ENCODE results near the gene GRAPL.
"Not testable (repeated sequence)": the region's sequence is repeated elsewhere in the genome, so short reads cannot be mapped to it uniquely, and the experiment has no call there.

Gene GRAPL

GRCh38 chr17:19127148-19127980, at the start of gene GRAPL:
Gene GRAPL, plus strand, starts transcription at chr17:19127589. Its CDS starts 31 bp downstream, at chr17:19127620.
- not testable (repeated sequence) for DNase-seq

- not testable (repeated sequence) for DNase-seq
These were observed 38.3 kb upstream of the GRAPL start for GRCh38 chr17:19088804-19089685.

DNA sequence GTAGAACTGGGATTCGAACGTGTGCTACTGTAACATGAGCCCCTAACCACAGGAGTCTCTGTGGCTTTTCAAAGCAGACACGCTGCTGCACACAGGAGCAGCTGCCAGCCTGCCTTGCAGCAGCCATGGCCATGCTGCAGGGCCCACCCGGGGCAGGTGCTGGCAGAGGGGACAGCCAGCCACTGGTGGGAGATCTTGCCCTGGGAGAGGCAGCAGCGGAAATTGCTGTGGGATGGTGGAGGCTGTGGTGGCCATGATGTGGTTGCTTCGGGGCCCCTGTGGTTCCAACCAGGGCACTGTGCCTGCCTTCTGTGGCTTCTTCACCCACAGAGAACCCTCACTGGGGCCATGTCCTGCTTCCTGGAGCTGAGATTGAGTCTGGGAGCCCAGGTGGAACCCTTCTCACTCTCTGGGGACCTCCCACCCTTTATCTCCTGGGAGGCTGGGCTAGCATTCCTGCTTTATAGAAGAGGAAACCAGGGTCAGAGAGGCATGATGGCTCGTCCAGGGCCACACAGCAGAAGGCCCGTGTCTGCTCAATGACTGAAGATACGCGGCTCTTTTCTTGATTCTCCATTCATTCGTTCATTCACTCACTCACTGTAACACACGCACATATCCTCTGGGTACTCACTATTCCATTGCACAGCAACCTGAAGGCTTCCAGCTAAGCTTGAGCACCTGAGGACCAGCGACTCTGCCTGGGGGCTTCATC, 37.2 kb upstream of the GRAPL start:
- DNase-seq, result not testable (repeated sequence)

DNA sequence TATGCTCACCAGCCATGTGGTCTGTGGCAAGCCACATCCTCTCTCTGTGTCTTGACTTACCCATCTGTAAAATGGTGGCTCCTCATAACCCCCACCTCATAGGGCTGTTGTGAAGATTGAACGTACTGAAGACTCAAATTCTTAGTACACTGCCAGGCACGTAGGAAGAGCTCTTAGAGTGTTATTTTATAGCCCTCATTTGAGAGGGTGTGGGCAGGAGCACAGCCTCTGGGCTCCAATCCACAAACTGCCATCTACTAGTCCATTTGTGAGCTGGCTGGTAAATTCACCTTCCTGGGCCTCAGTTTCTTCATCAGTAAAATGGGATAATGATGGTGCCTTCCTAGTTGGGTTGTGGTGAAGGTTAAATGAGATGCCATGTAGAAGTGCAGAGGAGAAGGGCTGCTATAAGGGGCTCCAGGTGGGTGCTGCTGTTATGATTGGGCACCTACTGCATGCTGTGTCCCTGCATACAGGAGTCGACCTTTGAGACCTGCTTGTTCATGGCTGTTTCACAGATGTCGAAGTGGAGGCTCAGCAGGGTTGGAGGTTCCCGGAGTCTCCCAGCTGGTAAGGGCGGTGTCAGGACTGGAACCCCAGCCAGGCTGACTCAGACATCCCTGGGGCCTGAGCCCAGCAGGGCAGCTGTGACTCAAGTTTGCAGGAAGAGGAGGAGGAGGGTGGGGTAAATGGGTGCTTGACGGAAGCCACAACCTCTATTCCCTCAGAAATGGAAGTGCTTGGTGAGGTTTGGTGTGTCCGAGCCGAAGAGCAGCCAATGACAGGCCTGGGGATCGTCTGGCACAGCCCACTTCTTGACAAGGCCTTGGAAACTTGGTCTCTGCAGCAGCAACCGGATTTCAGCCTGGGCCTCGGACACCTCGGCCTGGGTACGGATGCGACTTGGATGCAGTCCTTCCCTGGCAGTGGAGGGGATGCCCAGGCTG, 34.4 kb upstream of the GRAPL start:
- not testable (repeated sequence) for DNase-seq

- DNase-seq, result not testable (repeated sequence)
These were observed 33.5 kb upstream of the GRAPL start for GRCh38 chr17:19093684-19094438.

DNA sequence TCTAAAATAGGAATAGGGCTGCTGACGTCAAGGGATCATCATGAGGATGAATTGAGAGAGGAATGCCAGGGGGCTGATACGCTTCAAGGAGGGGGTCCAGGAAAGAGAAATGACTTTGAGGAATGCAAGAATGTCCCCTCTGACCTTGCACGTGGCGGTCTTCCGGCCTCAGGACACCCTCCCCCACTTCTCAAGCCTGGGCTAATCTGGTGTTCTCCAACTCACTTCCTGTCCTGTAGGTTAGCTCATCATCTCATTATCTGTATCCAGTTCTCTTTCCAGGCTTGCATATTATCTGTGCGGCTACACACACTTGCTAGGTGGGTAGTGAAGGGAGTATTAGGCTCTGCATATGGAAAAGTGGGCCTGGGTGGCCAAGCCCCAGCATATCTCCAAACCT, 18.9 kb upstream of the GRAPL start:
- not testable (repeated sequence) for DNase-seq

DNA sequence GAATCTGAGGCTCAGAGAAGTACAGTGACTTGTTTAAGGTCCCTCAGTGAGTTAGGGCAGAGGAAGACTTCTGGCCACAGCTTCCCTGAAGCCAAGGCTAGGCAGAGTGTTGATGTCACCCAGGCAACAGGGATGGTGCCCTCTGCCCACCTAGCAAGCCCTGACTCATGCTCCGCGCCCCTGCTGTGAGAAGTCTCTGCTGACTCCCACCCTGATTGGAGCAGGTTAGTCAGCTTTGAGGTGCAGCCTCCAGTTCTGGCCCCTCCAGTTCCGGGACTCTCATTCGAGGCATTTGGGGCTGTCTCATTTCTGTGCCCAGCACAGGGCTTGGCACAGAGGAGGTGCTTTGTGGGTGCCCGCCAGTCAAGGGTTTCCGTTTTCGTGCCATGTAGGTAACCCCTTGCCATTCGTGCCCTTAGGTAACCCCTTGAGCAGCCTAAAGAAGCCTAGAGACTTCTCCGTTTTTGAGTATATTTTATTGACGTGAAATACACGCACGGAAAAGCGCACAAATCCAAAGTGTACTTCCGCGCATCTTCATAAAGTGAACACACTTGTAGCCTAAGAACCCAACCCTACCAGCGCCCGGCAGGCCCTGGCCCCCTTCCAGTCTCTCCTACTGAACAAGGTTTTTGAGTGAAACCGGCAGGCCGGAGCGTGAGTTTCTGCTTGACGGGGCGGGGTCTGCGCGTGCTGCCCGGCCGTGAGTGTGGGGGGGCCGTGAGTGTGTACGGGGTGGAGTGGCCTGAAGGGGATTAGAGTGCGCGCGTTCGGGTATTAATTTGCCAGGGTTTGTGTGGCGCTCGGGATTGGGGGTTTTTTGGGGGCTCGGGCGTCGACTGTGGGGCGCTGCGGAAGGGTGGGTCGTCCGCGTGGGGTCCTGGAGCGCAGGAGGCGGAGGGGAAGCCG, 16.9 kb upstream of the GRAPL start:
- not testable (repeated sequence) for DNase-seq

DNA sequence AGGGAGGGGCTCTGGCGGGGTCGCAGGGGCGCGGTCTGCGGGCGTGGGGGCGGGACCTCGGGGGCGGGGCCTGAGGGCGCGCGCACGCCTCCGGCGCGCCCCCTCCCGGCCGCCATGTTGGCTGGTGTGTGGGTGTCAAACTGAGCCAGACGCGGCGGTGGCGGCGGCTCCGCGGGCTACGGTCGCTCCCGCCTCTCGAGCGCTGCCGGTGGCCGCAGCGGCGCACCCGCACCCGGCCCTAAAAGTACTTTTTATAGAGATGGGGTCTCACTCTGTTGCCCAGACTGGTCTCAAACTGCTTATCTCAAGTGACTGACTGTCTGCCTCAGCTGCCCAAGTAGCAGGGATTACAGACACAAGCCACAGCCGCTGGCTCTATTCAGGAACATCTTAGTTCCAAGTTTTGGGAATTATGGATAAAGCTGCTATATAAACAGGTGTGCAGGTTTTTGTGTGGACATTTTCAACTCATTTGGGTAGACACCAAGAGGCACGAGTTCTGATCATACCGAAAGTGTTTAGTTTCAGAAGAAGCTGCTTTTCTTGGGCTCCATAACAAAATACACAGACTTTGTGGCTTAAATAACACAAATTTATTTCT, 16.2 kb upstream of the GRAPL start:
- not testable (repeated sequence) for DNase-seq

DNA sequence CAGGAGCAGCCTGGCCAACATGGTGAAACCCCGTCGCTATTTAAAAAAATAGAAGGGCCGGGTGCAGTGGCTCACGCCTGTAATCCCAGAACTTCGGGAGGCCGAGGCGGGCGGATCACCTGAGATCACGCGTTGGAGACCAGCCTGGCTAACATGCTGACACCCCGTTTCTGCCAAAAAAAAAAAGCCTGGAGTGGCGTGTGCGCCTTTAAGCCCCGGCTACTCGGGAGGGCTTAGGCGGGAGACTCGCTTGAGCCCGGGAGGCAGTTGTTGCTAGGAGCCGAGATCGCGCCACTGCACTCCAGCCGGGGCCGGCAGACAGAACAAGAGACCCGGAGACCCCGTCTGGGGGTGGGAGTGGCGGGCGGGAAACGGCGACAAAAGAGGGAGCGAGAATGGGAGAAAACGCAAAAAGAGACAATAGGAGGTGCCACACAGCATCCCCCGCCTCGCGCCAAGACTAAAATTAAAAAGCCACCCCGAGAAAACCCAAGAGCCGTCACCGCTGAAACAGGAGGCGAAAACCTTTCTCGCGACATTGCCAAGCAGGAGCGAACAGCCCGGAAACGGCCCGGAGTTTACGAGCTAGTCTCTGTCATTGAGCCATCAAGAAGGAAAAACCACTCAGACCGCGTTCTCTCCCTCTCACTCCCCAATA, 15.5 kb upstream of the GRAPL start:
- not testable (repeated sequence) for DNase-seq

- not testable (repeated sequence) for DNase-seq
These were observed 14.9 kb upstream of the GRAPL start for GRCh38 chr17:19112459-19112826.

- DNase-seq, result not testable (repeated sequence)
These were observed 8.7 kb upstream of the GRAPL start for GRCh38 chr17:19118695-19119094.

- not testable (repeated sequence) for DNase-seq
These were observed 2.1 kb upstream of the GRAPL start for GRCh38 chr17:19125289-19125688.

DNA sequence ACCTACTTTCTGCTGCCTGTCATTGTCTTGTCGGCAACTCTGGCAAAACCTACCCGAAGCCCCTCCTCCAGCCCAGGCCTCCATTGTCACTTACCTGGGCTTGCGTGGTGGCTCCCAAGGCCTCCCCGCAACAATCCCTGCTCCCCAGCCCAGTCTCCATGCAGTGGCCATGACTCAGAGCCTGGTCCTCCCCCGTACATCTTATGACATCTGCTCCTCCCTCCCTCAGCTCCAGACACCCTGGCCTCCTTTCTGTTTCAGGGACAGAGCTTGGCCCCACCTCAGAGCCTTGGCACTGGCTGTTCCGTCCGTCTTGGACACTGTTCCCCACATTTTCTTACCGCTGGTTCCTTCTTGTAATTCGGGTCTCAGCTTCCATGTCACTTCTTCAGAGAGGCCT, 2.1 kb downstream of the GRAPL start:
- DNase-seq, result not testable (repeated sequence)

GRCh38 chr17:19131108-19131507, 3.7 kb downstream of the GRAPL start:
- DNase-seq, result not testable (repeated sequence)

DNA sequence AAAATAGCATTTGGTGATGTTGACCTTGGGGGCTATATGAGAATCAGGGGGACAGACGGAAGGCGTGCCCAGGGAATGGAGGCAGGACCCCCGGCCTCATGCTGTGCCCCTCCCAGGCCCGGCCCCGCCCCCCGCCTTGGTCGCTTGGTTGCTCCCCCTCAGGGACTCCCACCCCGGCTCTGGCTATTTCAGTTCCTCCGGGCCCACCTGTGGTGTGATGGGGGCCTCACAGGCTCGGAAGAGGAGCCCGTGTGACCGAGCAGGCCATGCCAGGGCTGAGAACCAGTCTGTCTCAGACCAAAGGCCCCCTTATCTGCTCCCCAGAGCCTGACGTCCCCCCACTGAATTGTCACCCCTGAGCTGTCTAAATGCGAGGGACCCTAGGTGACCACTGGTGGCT, 4.4 kb downstream of the GRAPL start:
- DNase-seq, result not testable (repeated sequence)

DNA sequence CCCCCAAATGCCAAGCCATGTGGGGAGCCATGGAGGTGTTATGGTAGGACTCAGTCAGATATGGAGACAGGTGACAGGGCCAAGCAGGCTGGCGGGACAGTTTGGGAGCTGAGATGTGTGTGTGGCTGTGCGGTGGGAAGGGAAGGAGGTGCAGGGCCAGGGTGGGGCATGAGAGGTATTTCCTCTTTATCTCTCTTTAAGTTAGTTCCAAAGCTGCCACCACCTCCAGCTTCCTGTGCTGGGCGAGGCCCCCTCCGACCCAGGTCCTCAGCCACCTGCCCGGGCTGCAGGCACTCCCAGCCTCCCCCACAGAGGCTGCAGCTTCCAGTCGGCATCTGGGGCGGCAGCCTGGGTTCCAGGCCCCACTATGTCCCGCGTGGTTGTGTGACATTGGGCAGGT, 6.4 kb downstream of the GRAPL start:
- DNase-seq, result not testable (repeated sequence)

- DNase-seq, result not testable (repeated sequence)
These were observed 8.0 kb downstream of the GRAPL start for GRCh38 chr17:19135391-19135790.

GRCh38 chr17:19136138-19136537, 8.7 kb downstream of the GRAPL start:
- not testable (repeated sequence) for DNase-seq

DNA sequence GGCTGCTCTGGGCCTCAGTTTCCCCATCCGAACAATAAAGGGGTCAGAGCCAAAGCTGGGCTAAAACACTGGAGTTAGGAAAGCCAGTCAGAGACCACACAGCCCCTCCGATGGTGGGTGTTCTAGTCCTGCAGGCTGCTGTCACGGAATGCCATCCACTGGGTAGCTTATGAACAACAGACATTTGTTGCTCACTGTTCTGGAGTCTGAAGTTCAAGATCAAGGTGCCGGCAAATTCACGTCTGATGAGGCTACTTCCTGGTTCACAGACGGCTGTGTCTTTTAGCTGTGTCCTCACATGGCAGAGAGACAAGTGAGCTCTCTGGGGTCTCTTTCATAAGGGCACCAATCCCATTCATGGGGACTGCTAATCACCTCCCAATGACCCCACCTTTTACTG, 9.2 kb downstream of the GRAPL start:
- DNase-seq, result not testable (repeated sequence)

All from NCI-H524 (cell line).